K562 (cell line): Measurements from ENCODE around the gene MT1E. TPM values are rescaled to one million over a fixed set of nuclear protein-coding genes. Genes with fewer than 3 reads are reported as not detected.

Experiments used
- ATF1 ChIP-seq, 2 experiments: fragments of 450-650 bp in 1 of 2; IDR thresholded peaks; 2 replicates each; pipeline ENCODE4 v1.6.1; 2016; ENCODE audit warnings: missing compliant biosample characterization in 1 of 2, missing genetic modification characterization in 1 of 2
- BRF1 ChIP-seq: IDR thresholded peaks from 3 replicates; pipeline ENCODE4 v1.6.1; 2011; ENCODE audit warnings: borderline replicate concordance, mild to moderate bottlenecking; ENCODE audit not compliant: insufficient read length; ENCODE audit errors: extremely low read depth
- CREM ChIP-seq: IDR thresholded peaks from 2 replicates; pipeline ENCODE4 v1.6.1; 2014; ENCODE audit warnings: antibody characterized with exemption, low read depth
- EHMT2 ChIP-seq: fragments of 450-650 bp; IDR thresholded peaks from 2 replicates; pipeline ENCODE4 v1.6.1; 2018; ENCODE audit warnings: antibody characterized with exemption
- NR0B1 ChIP-seq: fragments of 450-650 bp; IDR thresholded peaks from one replicate; pipeline ENCODE4 v1.6.1; 2018; ENCODE audit warnings: mild to moderate bottlenecking, moderate library complexity; ENCODE audit not compliant: partially characterized antibody
- NR1H2 ChIP-seq: sonication (generic); formaldehyde crosslinking; IDR thresholded peaks from 2 replicates; pipeline ENCODE4 v1.4.0; 2020; ENCODE audit warnings: mild to moderate bottlenecking, missing genetic modification reagents
- RB1 ChIP-seq: fragments of 450-650 bp; IDR thresholded peaks from 2 replicates; pipeline ENCODE4 v1.6.1; 2017; ENCODE audit warnings: low read depth, mild to moderate bottlenecking
- REST ChIP-seq, 2 experiments: fragments of 450-650 bp; formaldehyde crosslinking in 1 of 2; IDR thresholded peaks; 2 replicates each; pipeline versions ENCODE4 v1.4.0 to v1.6.1; 2014 to 2020; ENCODE audit warnings: mild to moderate bottlenecking in 2 of 2, borderline replicate concordance in 1 of 2, low read depth in 1 of 2
- SAFB ChIP-seq: fragments of 200-400 bp; formaldehyde crosslinking; IDR thresholded peaks from 2 replicates; pipeline ENCODE4 v1.6.1; 2017; ENCODE audit warnings: low read depth, low read length, borderline replicate concordance
- TCF15 ChIP-seq: fragments of 250-450 bp; sonication (Bioruptor Pico); IDR thresholded peaks from 2 replicates; pipeline ENCODE4 v1.8.0; 2022; ENCODE audit warnings: moderate library complexity, mild to moderate bottlenecking, inconsistent platforms
- ZNF408 ChIP-seq: fragments of 250-450 bp; sonication (Bioruptor Pico); IDR thresholded peaks from 2 replicates; pipeline ENCODE4 v1.4.0; 2020; ENCODE audit warnings: low read depth, mild to moderate bottlenecking, moderate library complexity
- ZNF449 ChIP-seq: fragments of 250-450 bp; sonication (Bioruptor Pico); IDR thresholded peaks from 2 replicates; pipeline ENCODE4 v1.8.0; 2022; ENCODE audit warnings: moderate library complexity, mild to moderate bottlenecking, inconsistent platforms
- ZNF830 ChIP-seq: fragments of 250-450 bp; sonication (Bioruptor Pico); IDR thresholded peaks from 2 replicates; pipeline ENCODE4 v1.5.0; 2021; ENCODE audit warnings: mild to moderate bottlenecking
- polyA plus RNA-seq, 8 experiments: library from polyadenylated mRNA; depleted of rRNA in 4 of 8; stranded (reverse) in 5 of 8; unstranded in 3 of 8; fragments of >200 nt; fragmentation: Nextera tagmentation in 2 of 8; fragmentation: Illumina TruSeq in 1 of 8; extraction: Ambion mirVana in 2 of 8; extraction: Trizol in 1 of 8; gene quantifications; 2 replicates each; pipeline versions ENCODE4 v1.2.1 to v1.2.3, GENCODE V29; 2011 to 2014; ENCODE audit warnings: inconsistent platforms in 1 of 8, missing spikeins in 1 of 8
- total RNA-seq, 7 experiments: library from RNA; depleted of rRNA in 6 of 7; stranded (reverse); fragments of >200 nt in 6 of 7; fragmentation: Illumina TruSeq in 2 of 7; extraction: Trizol in 2 of 7; gene quantifications; 2 replicates each; pipeline versions ENCODE4 v1.2.1 to v1.2.3, GENCODE V29; 2011 to 2021; ENCODE audit warnings: low replicate concordance in 1 of 7

The MT1E gene
- total and polyA plus RNA-seq, 9 of the 15 experiments (the other 6 are each of a cell fraction or from before 2014, with no cell fraction given) = 0.29 to 0.81 (median 0.46) TPM; not detected in 3

GRCh38 chr16:56576585-56577299, 48.8 kb upstream of the MT1E start (continued):
- TF ChIP-seq REST (IDR thresholded peaks at IDR 0.05; ENCODE audit: borderline replicate concordance) (peak; percentile 84), REST (CRISPR knock-in tag; IDR thresholded peaks at IDR 0.05; ENCODE audit: low read depth) (no peak), TCF15 (no peak), ZNF830 (CRISPR knock-in tag) (no peak), BRF1 (no peak), NR0B1 (no peak), ZNF408 (no peak), NR1H2 (CRISPR knock-in tag) (no peak), RB1 (peak; percentile 57), EHMT2 (no peak), SAFB (no peak), CREM (peak; percentile 32; the same call in 1 of the 2 replicates), ATF1 (CRISPR knock-in tag; IDR thresholded peaks at IDR 0.05) (no peak), ATF1 (tag; IDR thresholded peaks at IDR 0.05) (no peak), ZNF449 (CRISPR knock-in tag) (no peak)
